Activated CD4-positive, alpha-beta T cell treated with anti-CD3 and anti-CD28 coated beads for 36 hours (primary cell): ENCODE data around the gene KIRREL3. TPM values are rescaled to one million over a fixed set of nuclear protein-coding genes. Genes with fewer than 3 reads are reported as not detected.

ENCODE experiments used
- ATAC-seq: fragments of 200-7000 bp; cut with Tn5 transposase; one replicate; pipeline ENCODE4 v1.10.0; 2021; ENCODE audit warnings: mild to moderate bottlenecking, moderate library complexity
- CTCF ChIA-PET: fragments of 350-600 bp; sonication (Branson Sonifier 250); formaldehyde crosslinking; loops from one replicate; lab custom pipeline; 2021; ENCODE audit warnings: antibody characterized with exemption; lab: Charles Lee
- POLR2A ChIA-PET: fragments of 350-600 bp; sonication (Branson Sonifier 250); formaldehyde crosslinking; loops from one replicate; lab custom pipeline; 2021; ENCODE audit warnings: antibody characterized with exemption, inconsistent platforms; lab: Charles Lee
- DNase-seq: peaks from one replicate; pipeline ENCODE4 v3.0.0-alpha.2; 2020
- H3K27ac Mint-ChIP-seq: one replicate; pipeline ENCODE4 v1.8.0; 2021; ENCODE audit warnings: mixed read lengths
- H3K27me3 Mint-ChIP-seq: one replicate; pipeline ENCODE4 v1.8.0; 2021; ENCODE audit warnings: mixed read lengths
- H3K36me3 Mint-ChIP-seq: one replicate; pipeline ENCODE4 v1.8.0; 2021; ENCODE audit warnings: low read depth, mixed read lengths
- H3K4me1 Mint-ChIP-seq: one replicate; pipeline ENCODE4 v1.8.0; 2021; ENCODE audit warnings: mixed read lengths
- H3K4me3 Mint-ChIP-seq: one replicate; pipeline ENCODE4 v1.8.0; 2021; ENCODE audit warnings: mild to moderate bottlenecking, moderate library complexity, mixed read lengths
- H3K9me3 Mint-ChIP-seq: one replicate; pipeline ENCODE4 v1.8.0; 2021; ENCODE audit warnings: low read depth, mixed read lengths
- intact Hi-C, 2 experiments: fragments of 100-400 bp; cut with DNase I in 1 of 2; cut with micrococcal nuclease in 1 of 2; formaldehyde crosslinking; loops; one replicate each; pipeline versions ENCODE4 v1.14.2 to v1.15.1; 2022 to 2024; cut with DNase I, micrococcal nuclease
- total RNA-seq, 2 experiments: library from RNA; stranded (reverse); gene quantifications; one replicate each; pipeline ENCODE4 v1.2.3, GENCODE V29; 2021

Gene KIRREL3
- total RNA-seq, 2 experiments from 2014 or later: not detected

DNA sequence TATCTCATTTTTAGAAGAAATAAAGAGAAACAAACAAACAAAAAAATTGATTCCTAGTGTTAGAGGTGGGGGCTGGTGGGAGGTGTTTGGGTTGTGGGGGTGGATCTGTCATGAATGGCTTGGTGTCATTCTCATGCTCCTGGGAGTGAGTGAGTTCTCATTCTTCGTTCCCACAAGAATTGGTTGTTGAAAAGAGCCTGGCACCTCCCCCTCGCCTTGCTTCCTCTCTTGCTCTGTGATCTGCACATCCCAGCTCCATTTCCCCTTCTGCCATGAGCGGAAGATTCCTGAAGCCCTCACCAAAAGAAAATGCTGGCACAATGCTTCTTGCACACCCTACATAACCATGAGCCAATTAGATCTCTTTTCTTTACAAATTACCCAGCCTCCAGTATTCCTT is 367.2 kb downstream of the KIRREL3 start:
- CTCF ChIA-PET: no interaction called here
- intact Hi-C loops: no loop called here

DNA sequence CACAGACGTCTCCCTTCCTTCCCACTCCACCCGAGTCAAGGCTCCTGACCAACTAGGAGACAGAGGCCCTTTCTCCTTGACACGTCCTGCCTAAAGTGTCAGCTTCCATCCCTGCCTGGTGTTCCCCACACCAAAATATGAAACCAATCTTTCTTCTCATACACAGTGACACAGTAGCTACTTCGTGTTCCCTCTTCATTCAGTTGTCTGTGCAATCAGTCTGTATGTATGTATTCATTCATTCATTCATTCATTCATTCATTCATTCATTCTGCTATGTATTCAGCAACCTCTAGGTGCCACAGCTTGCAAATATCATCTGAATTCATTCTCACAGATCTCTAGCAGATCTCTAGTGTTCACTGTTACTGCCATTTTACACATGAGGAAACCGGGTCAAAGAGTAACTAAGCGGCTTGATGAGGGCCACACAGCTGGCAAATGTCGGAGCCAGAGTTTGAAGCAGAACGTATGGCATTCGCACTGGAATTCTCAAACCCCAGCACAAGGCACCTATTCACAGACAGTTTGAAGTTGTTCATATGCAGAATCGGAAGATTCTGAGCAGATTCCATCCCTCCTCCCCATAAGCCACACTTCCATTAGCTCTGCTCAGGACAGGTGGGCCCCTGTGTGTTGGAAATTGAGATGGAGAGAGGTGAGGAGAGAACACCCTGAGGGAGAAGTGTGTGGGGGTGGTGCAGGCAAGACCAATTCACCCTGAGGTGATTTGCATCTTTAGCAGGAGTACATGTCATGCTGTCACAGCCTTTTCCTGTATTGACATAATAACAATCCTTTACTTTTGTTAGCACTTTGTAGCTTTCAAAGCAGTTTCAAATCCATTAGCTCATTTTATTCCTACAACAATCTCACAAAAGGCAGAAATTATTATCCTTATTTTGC is 369.4 kb downstream of the KIRREL3 start:
- Mint-ChIP-seq H3K27ac (no peak overlapping the region), H3K9me3 (no peaks in the 10 kb centered on the region), H3K36me3 (no peaks in the 10 kb centered on the region), H3K4me1 (no peaks in the 10 kb centered on the region), H3K27me3 (peaks cover 3% of the 10 kb centered on the region), H3K4me3 (no peak overlapping the region)
- POLR2A ChIA-PET: no interaction called here
- no peak for DNase-seq
- intact Hi-C loops: no loop called here
- CTCF ChIA-PET: no interaction called here
- no peak for ATAC-seq

More for the DNA sequence above, 367.2 kb downstream of the KIRREL3 start:
- no peak for ATAC-seq
- POLR2A ChIA-PET: no interaction called here
- Mint-ChIP-seq H3K9me3 (no peaks in the 10 kb centered on the region), H3K4me1 (no peaks in the 10 kb centered on the region), H3K4me3 (no peak overlapping the region), H3K27ac (no peak overlapping the region), H3K27me3 (peaks cover 10% of the 10 kb centered on the region), H3K36me3 (no peaks in the 10 kb centered on the region)
- DNase-seq: no peak

DNA sequence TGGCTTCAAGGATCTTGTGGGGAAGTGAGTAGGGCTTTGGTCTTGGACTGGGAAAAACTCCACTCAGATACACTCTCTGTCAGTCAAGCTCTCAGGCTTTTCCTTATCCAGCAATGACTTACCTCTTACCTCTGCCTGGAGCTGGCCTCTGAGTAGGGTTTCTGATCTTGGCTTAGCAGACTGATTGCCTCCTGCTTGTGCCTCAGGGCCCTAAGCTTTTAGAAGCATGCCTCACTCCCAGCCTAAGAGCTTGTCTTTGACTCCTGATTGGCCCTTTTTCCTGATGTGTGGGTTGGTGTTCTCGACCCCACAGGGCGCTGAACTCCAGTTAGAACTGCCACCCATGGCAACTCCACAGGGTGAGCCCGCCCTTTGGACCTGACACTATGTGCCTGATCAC is 370.1 kb downstream of the KIRREL3 start:
- no peaks in the 10 kb centered on the region for H3K9me3 Mint-ChIP-seq
- no peak overlapping the region for H3K4me3 Mint-ChIP-seq
- no peaks in the 10 kb centered on the region for H3K36me3 Mint-ChIP-seq
- DNase-seq (no peak), ATAC-seq (no peak)
- POLR2A ChIA-PET: no interaction called here
- intact Hi-C loops: no loop called here
- CTCF ChIA-PET: no interaction called here
- H3K4me1 Mint-ChIP-seq: no peaks in the 10 kb centered on the region
- H3K27me3 Mint-ChIP-seq: peaks cover 7% of the 10 kb centered on the region
- H3K27ac Mint-ChIP-seq: no peak overlapping the region

DNA sequence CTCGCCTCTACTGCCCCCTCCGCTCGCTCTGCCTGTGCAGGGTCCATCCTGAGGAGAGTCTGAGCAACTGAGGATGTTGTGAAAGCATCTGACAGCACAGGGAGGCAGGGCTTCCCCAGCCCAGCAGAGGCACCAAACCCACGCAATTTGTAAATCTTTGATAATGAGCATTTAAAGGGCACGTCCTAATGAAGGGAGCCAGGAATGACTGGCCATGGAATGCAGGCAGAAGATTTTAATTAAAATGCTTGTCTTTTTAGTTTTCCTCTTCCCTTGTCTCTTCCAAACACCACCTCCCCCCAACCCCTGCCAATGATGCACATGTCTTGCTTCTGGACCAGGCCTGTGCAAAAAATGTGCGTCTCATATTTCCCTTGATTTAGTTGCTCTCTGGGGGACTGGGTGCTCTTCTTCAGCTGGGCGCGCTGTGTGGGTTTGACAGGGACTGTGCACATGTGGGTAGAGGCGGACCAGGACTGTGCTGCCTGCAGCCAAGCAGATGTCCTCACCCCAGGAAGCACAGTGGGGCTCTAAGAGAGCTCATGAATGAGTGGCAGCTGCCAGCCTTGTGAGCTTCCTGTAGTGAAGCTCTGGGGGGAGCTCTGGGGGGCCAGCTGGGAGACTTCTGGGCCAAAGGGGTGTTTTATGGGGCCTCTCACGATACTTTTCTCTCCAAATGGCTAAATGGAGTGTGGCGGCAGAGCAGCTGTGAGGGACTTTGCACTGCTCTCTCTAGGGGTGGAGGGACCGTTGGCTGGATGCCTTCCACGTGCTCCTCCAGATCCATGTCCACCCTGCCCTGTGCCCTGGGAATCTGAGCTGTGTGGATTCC is 371.6 kb downstream of the KIRREL3 start:
- CTCF ChIA-PET: no interaction called here
- no peaks in the 10 kb centered on the region for H3K36me3 Mint-ChIP-seq
- POLR2A ChIA-PET: no interaction called here
- ATAC-seq (no peak), DNase-seq (no peak)
- peaks cover 11% of the 10 kb centered on the region for H3K27me3 Mint-ChIP-seq
- H3K27ac Mint-ChIP-seq: no peak overlapping the region
- no peaks in the 10 kb centered on the region for H3K9me3 Mint-ChIP-seq
- no peak overlapping the region for H3K4me3 Mint-ChIP-seq
- no peaks in the 10 kb centered on the region for H3K4me1 Mint-ChIP-seq
- intact Hi-C loops: no loop called here

DNA sequence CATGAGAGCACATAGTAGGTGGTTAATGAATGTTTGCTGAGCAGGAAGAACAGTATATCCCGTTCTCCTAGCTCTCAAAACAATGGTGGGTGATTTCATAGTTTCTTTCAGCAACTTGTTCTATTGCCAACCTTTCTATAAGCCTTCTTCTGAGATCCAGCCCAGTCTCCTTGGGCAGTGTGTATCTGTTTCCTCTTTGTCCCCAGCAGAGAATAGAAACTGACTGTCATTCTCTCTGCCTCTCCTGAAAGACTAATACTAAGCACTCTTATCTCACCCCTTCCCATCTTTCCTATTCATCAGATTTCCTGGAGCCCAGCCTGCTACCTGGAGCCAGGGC is 372.1 kb downstream of the KIRREL3 start:
- H3K27ac Mint-ChIP-seq: no peak overlapping the region
- DNase-seq (no peak), ATAC-seq (no peak)
- no peaks in the 10 kb centered on the region for H3K36me3 Mint-ChIP-seq
- POLR2A ChIA-PET: no interaction called here
- H3K4me1 Mint-ChIP-seq: no peaks in the 10 kb centered on the region
- intact Hi-C loops: no loop called here
- CTCF ChIA-PET: no interaction called here
- no peaks in the 10 kb centered on the region for H3K9me3 Mint-ChIP-seq
- H3K4me3 Mint-ChIP-seq: no peak overlapping the region
- H3K27me3 Mint-ChIP-seq: peaks cover 13% of the 10 kb centered on the region

DNA sequence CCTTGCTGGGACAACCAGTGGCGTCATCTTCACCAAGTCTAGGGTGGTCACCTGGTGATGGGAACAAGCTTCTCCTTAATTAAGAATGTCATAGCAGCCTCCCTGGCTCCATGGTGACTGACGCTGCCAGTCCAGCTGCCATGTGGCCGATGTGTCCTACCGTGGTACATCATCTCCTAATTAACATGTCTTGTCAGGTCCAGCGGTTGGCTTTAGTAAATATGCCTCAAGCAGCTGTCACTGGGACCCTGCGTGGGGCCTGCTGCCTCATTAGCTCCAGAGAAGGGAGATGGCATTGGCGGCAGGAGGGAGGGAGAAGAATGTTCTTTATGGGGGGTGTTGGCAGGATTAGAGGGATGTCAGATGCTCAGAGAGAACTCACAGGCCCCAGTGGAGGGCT is 373.1 kb downstream of the KIRREL3 start:
- ATAC-seq (no peak), DNase-seq (no peak)
- H3K36me3 Mint-ChIP-seq: no peaks in the 10 kb centered on the region
- intact Hi-C loops: no loop called here
- H3K27ac Mint-ChIP-seq: no peak overlapping the region
- POLR2A ChIA-PET: interaction anchor here (0.6 kb wide), 1 partner anchor 17 kb away, joined by 3 read pairs; no protein-coding TSS in a partner anchor
- H3K27me3 Mint-ChIP-seq: peaks cover 15% of the 10 kb centered on the region
- CTCF ChIA-PET: no interaction called here
- H3K4me1 Mint-ChIP-seq: no peaks in the 10 kb centered on the region
- H3K9me3 Mint-ChIP-seq: no peaks in the 10 kb centered on the region
- H3K4me3 Mint-ChIP-seq: no peak overlapping the region

DNA sequence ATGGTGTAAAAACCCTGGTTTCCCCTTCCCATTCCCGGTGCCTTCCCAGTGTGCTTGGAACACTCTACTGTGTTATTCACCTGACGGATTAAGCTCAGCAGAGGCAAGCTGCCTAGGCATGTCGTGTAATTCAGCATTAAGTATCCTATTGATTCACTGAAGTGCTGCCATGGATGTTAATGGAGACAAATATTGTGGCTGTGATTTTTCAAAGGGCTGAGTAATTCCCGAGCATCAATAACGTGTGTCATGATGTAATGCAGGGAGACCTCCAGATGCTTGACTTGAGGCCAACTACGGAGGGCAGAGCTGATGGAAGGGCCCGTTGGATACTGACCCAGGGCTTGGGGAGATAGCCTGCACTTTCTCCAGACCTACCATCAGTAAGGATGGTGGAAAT is 376.1 kb downstream of the KIRREL3 start:
- POLR2A ChIA-PET: no interaction called here
- CTCF ChIA-PET: no interaction called here
- Mint-ChIP-seq H3K4me3 (no peak overlapping the region), H3K27me3 (peaks cover 14% of the 10 kb centered on the region), H3K27ac (no peak overlapping the region), H3K36me3 (no peaks in the 10 kb centered on the region), H3K9me3 (no peaks in the 10 kb centered on the region), H3K4me1 (no peaks in the 10 kb centered on the region)
- DNase-seq: no peak
- ATAC-seq: no peak
- intact Hi-C loops: no loop called here

DNA sequence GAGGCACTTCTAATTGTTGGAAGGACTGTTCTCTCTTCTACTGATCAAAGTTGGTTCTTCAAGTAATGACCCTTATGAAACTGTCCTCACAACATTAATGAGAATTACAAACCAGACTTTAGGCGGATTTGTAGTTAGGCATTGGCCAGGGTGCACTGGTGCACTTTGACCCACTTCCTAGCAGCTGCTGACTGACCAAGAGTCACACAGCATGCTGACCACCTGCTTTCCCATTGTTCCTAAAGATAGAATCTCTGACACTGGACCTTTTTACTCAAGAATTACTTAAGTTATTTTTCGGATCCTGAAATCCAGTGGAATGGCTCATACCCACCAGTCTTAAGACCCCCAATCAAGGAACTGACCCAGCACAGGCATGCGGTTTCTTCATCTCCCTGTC is 381.1 kb downstream of the KIRREL3 start:
- peaks cover 10% of the 10 kb centered on the region for H3K27me3 Mint-ChIP-seq
- H3K4me1 Mint-ChIP-seq: no peaks in the 10 kb centered on the region
- intact Hi-C loops: no loop called here
- ChIA-PET POLR2A (no interaction called here), CTCF (no interaction called here)
- no peak for DNase-seq
- no peak overlapping the region for H3K4me3 Mint-ChIP-seq
- H3K9me3 Mint-ChIP-seq: no peaks in the 10 kb centered on the region
- no peaks in the 10 kb centered on the region for H3K36me3 Mint-ChIP-seq
- no peak for ATAC-seq
- no peak overlapping the region for H3K27ac Mint-ChIP-seq

DNA sequence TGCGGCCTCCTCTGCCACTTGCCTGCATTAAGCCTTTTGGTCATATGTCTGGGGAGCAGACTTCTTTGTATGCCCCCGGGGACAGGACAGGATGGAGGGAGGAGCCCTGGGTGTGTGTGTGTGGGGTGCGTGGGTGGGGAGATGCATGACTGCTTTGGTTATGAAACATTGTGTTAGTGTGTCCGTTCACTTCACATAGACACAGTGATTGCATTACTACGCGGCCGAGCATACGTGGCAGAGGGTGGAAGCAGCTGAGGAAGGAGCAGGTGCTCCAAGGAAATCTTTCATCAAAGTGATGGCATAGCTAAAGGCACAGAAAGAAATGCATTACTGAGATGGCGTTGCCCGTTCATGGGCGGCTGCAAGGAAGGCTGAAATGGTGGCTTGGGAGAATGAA is 384.7 kb downstream of the KIRREL3 start:
- H3K4me1 Mint-ChIP-seq: no peaks in the 10 kb centered on the region
- ChIA-PET POLR2A (no interaction called here), CTCF (no interaction called here)
- intact Hi-C loops: no loop called here
- no peaks in the 10 kb centered on the region for H3K9me3 Mint-ChIP-seq
- H3K36me3 Mint-ChIP-seq: no peaks in the 10 kb centered on the region
- H3K27me3 Mint-ChIP-seq: peaks cover 4% of the 10 kb centered on the region
- ATAC-seq (no peak), DNase-seq (no peak)
- no peak overlapping the region for H3K27ac Mint-ChIP-seq
- no peak overlapping the region for H3K4me3 Mint-ChIP-seq

DNA sequence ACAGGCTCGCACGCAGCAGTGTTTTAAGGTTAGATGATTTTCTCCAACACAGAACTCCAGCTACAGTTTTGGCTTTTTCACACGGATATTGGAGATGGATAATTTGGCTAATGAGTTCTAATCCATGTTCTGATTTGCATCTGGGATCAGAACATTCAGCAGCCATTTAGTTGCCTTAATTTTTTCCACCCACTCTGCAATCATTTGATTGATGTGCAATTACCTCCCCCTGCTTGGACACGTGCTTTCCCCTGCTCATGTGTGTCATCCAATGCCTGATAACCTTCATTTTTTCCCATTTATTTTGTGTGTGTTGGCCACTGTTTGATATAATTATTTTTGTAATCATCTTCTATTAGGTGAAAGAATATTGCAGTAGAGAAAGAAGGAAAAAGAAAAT is 387.3 kb downstream of the KIRREL3 start:
- Mint-ChIP-seq H3K4me3 (no peak overlapping the region), H3K27ac (no peak overlapping the region), H3K9me3 (no peaks in the 10 kb centered on the region), H3K27me3 (peaks cover 4% of the 10 kb centered on the region), H3K4me1 (no peaks in the 10 kb centered on the region), H3K36me3 (no peaks in the 10 kb centered on the region)
- no peak for DNase-seq
- no peak for ATAC-seq
- ChIA-PET POLR2A (no interaction called here), CTCF (no interaction called here)
- intact Hi-C loops: no loop called here

DNA sequence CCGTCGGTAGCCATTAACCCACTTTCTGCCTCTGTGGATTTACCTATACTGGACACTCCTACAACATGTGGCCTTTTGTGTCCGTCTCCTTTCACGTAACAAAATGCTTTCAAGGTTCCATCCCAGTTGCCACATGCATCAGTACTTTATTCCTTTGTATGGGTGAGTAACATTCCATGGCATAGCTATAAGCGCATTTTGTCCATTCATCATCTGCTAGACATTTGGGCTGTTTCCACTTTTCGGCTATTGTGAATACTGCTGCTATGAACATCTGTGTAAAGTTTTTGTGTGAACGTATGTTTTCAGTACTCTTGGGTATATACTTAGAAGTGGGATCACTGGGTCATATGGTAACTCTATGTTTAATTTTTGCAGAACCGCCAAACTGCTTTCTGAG is 387.9 kb downstream of the KIRREL3 start:
- DNase-seq (no peak), ATAC-seq (no peak)
- Mint-ChIP-seq H3K4me1 (no peaks in the 10 kb centered on the region), H3K4me3 (no peak overlapping the region), H3K27me3 (peaks cover 4% of the 10 kb centered on the region), H3K36me3 (no peaks in the 10 kb centered on the region), H3K9me3 (no peaks in the 10 kb centered on the region), H3K27ac (no peak overlapping the region)
- POLR2A ChIA-PET: no interaction called here
- CTCF ChIA-PET: no interaction called here
- intact Hi-C loops: no loop called here

DNA sequence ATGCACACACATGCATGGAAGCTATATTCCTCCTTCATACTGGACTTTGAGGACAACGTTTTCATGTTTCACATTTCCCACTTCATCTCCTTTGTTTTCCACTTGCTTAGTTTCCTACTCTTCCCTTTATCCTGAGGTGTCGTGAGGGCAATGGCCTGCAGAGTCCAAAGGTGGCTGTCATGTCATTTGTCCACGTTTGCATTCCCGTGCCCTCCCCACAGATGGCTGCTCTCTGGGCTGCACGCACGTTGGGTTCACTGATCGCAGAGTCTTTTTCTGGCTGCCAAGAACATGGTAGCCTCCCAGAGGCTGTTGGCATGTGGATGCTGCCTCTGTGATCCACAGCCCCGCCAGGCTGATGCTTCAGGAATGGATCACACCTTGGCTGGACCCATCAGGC is 389.1 kb downstream of the KIRREL3 start:
- DNase-seq (no peak), ATAC-seq (no peak)
- H3K27ac Mint-ChIP-seq: no peak overlapping the region
- peaks cover 4% of the 10 kb centered on the region for H3K27me3 Mint-ChIP-seq
- no peak overlapping the region for H3K4me3 Mint-ChIP-seq
- POLR2A ChIA-PET: no interaction called here
- CTCF ChIA-PET: no interaction called here
- intact Hi-C loops: no loop called here
- no peaks in the 10 kb centered on the region for H3K36me3 Mint-ChIP-seq
- no peaks in the 10 kb centered on the region for H3K4me1 Mint-ChIP-seq
- no peaks in the 10 kb centered on the region for H3K9me3 Mint-ChIP-seq
